Measurements from ENCODE around the gene TLL1.

TLL1 gene

DNA sequence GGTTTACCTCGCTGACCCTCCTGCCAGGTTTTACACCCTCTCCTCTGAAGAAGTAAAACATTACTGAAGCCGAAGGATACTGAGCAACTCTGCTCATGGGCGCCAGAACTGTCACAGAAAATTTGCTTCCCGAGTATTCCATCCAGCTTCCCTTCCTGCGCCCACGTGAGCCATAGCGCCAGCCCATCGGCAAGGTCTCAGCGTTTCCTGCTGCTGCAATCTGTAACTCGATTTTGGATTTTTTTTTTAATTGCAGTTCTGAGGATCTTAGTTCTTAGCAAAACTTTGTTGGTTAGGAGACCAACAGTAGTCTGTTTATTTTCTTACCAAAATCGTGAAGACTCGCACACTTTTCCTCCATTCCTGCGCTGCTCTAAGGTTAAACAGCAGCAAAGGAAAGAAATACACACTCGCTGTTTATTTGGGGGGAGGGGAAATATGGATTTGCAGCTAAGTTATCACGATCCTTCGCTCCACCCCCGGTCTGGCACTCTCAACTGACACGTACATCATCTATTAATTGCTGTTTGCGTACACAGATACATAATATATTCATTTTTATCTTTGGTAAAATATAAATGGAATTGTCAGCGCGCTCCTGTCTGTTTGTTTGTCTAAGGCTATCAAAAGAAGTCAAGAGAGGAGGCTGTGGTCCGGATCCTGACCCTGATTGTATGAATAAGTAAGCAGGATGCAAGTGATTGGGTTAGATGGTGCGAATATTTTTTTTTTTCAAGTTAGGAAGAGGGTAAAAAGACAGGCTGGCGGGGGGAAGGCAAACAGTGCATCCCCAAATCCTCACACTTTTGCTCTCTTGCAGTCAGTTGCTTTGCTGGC lies at the start of gene TLL1:
Gene TLL1 (plus strand): TSS at position 777 of the 837 bp plus-strand sequence. CDS start 668 bp downstream, outside the sequence.
- Histone ChIP-seq H3K79me2 (no peaks in the 10 kb centered on the region), H2AFZ (peak within 1 kb of the TSS; percentile 53), H3K9me3 (ENCODE audit: control insufficient read depth, low read length) (no peaks in the 10 kb centered on the region), H3K9ac (no peak within 1 kb of the TSS), H3K4me3 (ENCODE audit: low read depth, low read length) (peak within 1 kb of the TSS; percentile 49), H3K4me1 (no peaks in the 10 kb centered on the region), H3K27ac (peak within 1 kb of the TSS; percentile 15), H3K27me3 (ENCODE audit: control insufficient read depth, insufficient read depth, low read length) (no peaks in the 10 kb centered on the region), H3K4me2 (ENCODE audit: low read length) (peak within 1 kb of the TSS; percentile 67), H3K36me3 (ENCODE audit: control insufficient read depth, insufficient read depth, low read length) (no peaks in the 10 kb centered on the region)
- TF ChIP-seq, protein P1, sequence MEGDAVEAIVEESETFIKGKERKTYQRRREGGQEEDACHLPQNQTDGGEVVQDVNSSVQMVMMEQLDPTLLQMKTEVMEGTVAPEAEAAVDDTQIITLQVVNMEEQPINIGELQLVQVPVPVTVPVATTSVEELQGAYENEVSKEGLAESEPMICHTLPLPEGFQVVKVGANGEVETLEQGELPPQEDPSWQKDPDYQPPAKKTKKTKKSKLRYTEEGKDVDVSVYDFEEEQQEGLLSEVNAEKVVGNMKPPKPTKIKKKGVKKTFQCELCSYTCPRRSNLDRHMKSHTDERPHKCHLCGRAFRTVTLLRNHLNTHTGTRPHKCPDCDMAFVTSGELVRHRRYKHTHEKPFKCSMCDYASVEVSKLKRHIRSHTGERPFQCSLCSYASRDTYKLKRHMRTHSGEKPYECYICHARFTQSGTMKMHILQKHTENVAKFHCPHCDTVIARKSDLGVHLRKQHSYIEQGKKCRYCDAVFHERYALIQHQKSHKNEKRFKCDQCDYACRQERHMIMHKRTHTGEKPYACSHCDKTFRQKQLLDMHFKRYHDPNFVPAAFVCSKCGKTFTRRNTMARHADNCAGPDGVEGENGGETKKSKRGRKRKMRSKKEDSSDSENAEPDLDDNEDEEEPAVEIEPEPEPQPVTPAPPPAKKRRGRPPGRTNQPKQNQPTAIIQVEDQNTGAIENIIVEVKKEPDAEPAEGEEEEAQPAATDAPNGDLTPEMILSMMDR (IDR thresholded peaks at IDR 0.05): no peak

DNA sequence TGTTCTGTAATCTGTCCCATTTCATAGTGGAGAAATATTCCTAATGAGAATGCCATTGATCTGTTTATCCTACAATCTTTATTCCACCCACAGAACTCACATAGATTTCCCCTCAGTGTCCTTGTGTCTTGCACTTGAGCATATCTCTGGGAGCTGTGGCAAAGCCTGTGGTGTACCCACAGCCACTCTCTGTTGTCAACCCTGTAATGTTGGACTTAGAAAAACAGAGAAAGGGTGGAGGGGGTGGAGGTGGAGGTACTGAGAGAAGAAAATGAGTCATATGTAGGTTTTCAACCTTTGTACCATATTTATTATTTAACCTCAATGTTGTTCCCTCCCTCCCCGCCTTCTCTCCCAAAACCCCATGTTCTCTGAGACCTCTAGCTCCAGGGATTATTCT lies 46.9 kb upstream of the TLL1 start:
- Histone ChIP-seq H3K27ac (no peak overlapping the region), H3K4me2 (ENCODE audit: low read length) (no peak overlapping the region), H3K79me2 (no peaks in the 10 kb centered on the region), H3K9ac (no peak overlapping the region), H3K9me3 (ENCODE audit: control insufficient read depth, low read length) (no peaks in the 10 kb centered on the region), H3K36me3 (ENCODE audit: control insufficient read depth, insufficient read depth, low read length) (no peaks in the 10 kb centered on the region), H3K27me3 (ENCODE audit: control insufficient read depth, insufficient read depth, low read length) (no peaks in the 10 kb centered on the region), H3K4me1 (no peaks in the 10 kb centered on the region), H3K4me3 (ENCODE audit: low read depth, low read length) (no peak overlapping the region), H2AFZ (no peak overlapping the region)
- TF ChIP-seq, protein P1 (IDR thresholded peaks at IDR 0.05): no peak

- no peaks in the 10 kb centered on the region for H3K9me3 ChIP-seq (ENCODE audit: control insufficient read depth, low read length)
- H3K27me3 ChIP-seq (ENCODE audit: control insufficient read depth, insufficient read depth, low read length): no peaks in the 10 kb centered on the region
- no peak overlapping the region for H3K27ac ChIP-seq
- H3K79me2 ChIP-seq: no peaks in the 10 kb centered on the region
- H3K9ac ChIP-seq: no peak overlapping the region
- H3K4me1 ChIP-seq: no peaks in the 10 kb centered on the region
- H2AFZ ChIP-seq: no peak overlapping the region
- no peaks in the 10 kb centered on the region for H3K36me3 ChIP-seq (ENCODE audit: control insufficient read depth, insufficient read depth, low read length)
- H3K4me2 ChIP-seq (ENCODE audit: low read length): no peak overlapping the region
- H3K4me3 ChIP-seq (ENCODE audit: low read depth, low read length): no peak overlapping the region
- TF ChIP-seq, protein P1 (IDR thresholded peaks at IDR 0.05): no peak
Measured at GRCh38 chr4:165827018-165827417, 46.0 kb upstream of the TLL1 start.

DNA sequence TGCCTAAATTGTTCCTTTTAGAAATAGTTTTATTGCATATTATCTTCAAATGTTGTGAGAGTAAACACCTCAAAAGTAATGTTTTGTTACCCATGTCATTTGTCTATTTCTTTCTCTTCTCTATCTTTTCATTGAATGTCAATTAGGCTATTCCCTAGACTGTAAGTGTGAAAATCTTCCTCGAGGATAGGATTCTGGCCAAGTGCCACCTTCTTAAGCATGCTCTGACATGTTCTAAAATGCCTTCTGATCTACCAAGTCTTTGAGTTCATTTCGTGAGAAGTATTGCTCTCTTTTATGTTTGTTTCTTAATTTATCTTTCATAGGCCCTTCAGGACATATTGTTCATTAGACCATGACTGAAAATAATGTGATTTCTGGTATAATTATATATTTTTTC lies 44.1 kb upstream of the TLL1 start:
- Histone ChIP-seq H3K4me2 (ENCODE audit: low read length) (no peak overlapping the region), H3K4me1 (no peaks in the 10 kb centered on the region), H3K9me3 (ENCODE audit: control insufficient read depth, low read length) (no peaks in the 10 kb centered on the region), H3K4me3 (ENCODE audit: low read depth, low read length) (no peak overlapping the region), H2AFZ (no peak overlapping the region), H3K27ac (no peak overlapping the region), H3K27me3 (ENCODE audit: control insufficient read depth, insufficient read depth, low read length) (no peaks in the 10 kb centered on the region), H3K9ac (no peak overlapping the region), H3K79me2 (no peaks in the 10 kb centered on the region), H3K36me3 (ENCODE audit: control insufficient read depth, insufficient read depth, low read length) (no peaks in the 10 kb centered on the region)
- TF ChIP-seq, protein P1 (IDR thresholded peaks at IDR 0.05): no peak

DNA sequence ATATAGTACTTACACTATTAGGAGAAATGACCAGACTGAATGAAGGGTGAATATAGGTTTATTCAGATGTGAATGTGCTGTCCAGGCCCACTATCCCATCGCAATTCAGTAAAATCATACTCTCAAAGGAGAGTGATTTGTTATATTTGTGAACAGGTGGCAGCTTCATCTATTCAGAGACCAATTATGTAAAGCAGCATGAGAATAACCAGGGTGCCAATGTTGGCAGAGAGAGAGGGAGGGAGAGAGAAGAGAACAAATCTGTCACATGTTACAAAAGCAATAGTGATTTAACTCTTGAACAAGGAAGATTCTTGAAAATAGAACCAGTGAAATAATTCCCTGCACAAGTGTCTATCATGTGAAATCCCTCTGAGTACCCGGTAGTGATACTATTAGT lies 38.9 kb upstream of the TLL1 start:
- Histone ChIP-seq H3K36me3 (ENCODE audit: control insufficient read depth, insufficient read depth, low read length) (no peaks in the 10 kb centered on the region), H3K9me3 (ENCODE audit: control insufficient read depth, low read length) (no peaks in the 10 kb centered on the region), H3K27me3 (ENCODE audit: control insufficient read depth, insufficient read depth, low read length) (no peaks in the 10 kb centered on the region), H2AFZ (no peak overlapping the region), H3K9ac (no peak overlapping the region), H3K79me2 (no peaks in the 10 kb centered on the region), H3K27ac (no peak overlapping the region), H3K4me1 (no peaks in the 10 kb centered on the region), H3K4me2 (ENCODE audit: low read length) (no peak overlapping the region), H3K4me3 (ENCODE audit: low read depth, low read length) (no peak overlapping the region)
- TF ChIP-seq, protein P1 (IDR thresholded peaks at IDR 0.05): no peak
